Spleen (tissue), 11 donors: ENCODE measurements around the gene SOD1. TPM values are rescaled to one million over a fixed set of nuclear protein-coding genes. Genes with fewer than 3 reads are reported as not detected.

Experiments used
- DNase-seq: peaks from one replicate; pipeline ENCODE4 v3.0.0-alpha.2; 2020
- H3K27ac ChIP-seq, 8 donors: fragments of 200-600 bp; sonication (generic) in 7 of 8; 1 replicate in 4 of 8; 2 replicates in 4 of 8; pipeline versions ENCODE4 v1.5.0 to v1.8.0; 2016 to 2021; ENCODE audit warnings: inconsistent platforms in 4 of 8, mild to moderate bottlenecking in 4 of 8, moderate library complexity in 1 of 8
- H3K27me3 ChIP-seq, 7 donors: fragments of 200-600 bp; sonication (generic) in 6 of 7; replicated peaks in 1 of 7; 1 replicate in 4 of 7; 2 replicates in 3 of 7; pipeline versions ENCODE4 v1.5.0 to v1.8.0; 2016 to 2021; ENCODE audit warnings: inconsistent platforms in 3 of 7, mild to moderate bottlenecking in 1 of 7
- H3K36me3 ChIP-seq, 6 donors: fragments of 200-600 bp; sonication (generic) in 5 of 6; 1 replicate in 4 of 6; 2 replicates in 2 of 6; pipeline versions ENCODE4 v1.5.0 to v1.8.0; 2016 to 2021; ENCODE audit warnings: inconsistent platforms in 2 of 6
- H3K4me1 ChIP-seq, 6 donors: fragments of 200-600 bp; sonication (generic) in 5 of 6; 1 replicate in 3 of 6; 2 replicates in 3 of 6; pipeline versions ENCODE4 v1.5.0 to v1.8.0; 2016 to 2021; ENCODE audit warnings: inconsistent platforms in 3 of 6
- H3K4me3 ChIP-seq, 8 donors: fragments of 200-600 bp; sonication (generic) in 7 of 8; 1 replicate in 4 of 8; 2 replicates in 4 of 8; pipeline versions ENCODE4 v1.5.0 to v1.8.0; 2016 to 2021; ENCODE audit warnings: inconsistent platforms in 4 of 8, mild to moderate bottlenecking in 4 of 8, moderate library complexity in 2 of 8
- H3K9me3 ChIP-seq, 8 donors: fragments of 200-600 bp; sonication (generic) in 7 of 8; 1 replicate in 4 of 8; 2 replicates in 4 of 8; pipeline versions ENCODE4 v1.5.0 to v1.8.0; 2016 to 2021; ENCODE audit warnings: inconsistent platforms in 4 of 8
- CTCF ChIP-seq, 11 experiments: fragments of 200-600 bp in 7 of 11; fragments of 450-650 bp in 4 of 11; sonication (generic) in 4 of 11; IDR thresholded peaks in 8 of 11; conservative IDR thresholded peaks in 3 of 11; 1 replicate in 7 of 11; 2 replicates in 4 of 11; pipeline versions ENCODE4 v1.4.0 to v1.8.0; 2016 to 2021; ENCODE audit warnings: antibody characterized with exemption in 11 of 11, inconsistent platforms in 4 of 11, mild to moderate bottlenecking in 1 of 11
- POLR2A ChIP-seq, 3 donors: fragments of 450-650 bp; IDR thresholded peaks; one replicate each; pipeline ENCODE4 v1.5.1; 2017; ENCODE audit warnings: antibody characterized with exemption in 3 of 3, mild to moderate bottlenecking in 1 of 3
- POLR2AphosphoS5 ChIP-seq, 3 donors: sonication (generic); formaldehyde crosslinking; IDR thresholded peaks; one replicate each; pipeline ENCODE4 v1.5.1; 2017; ENCODE audit warnings: antibody characterized with exemption in 3 of 3
- WGBS, 5 donors: extraction: QIAGEN DNeasy Blood & Tissue Kit in 3 of 5; methylation state at CpG; one replicate each; pipeline versions ENCODE4 v1.1.5 to v1.1.7; 2013 to 2018; 5-methylcytosine and 5-hydroxymethylcytosine counted together
- intact Hi-C: fragments of 100-400 bp; cut with DNase I; formaldehyde crosslinking; loops from one replicate; pipeline ENCODE4 v1.15.0; 2023; ENCODE audit warnings: low total_unique reads
- polyA plus RNA-seq, 3 donors: library from polyadenylated mRNA; stranded (reverse); fragments of 200-250 nt; gene quantifications; one replicate each; pipeline ENCODE4 v1.2.1, GENCODE V29; 2013
- total RNA-seq, 7 donors: library from RNA; depleted of rRNA in 3 of 7; stranded (reverse); fragments of >200 nt in 3 of 7; fragmentation: NEBNext Ultra II Directional in 4 of 7; extraction: Animal tissue kit (Norgen Biotek cat#: 25700) in 4 of 7; gene quantifications; one replicate each; pipeline versions ENCODE4 v1.1.0 to v1.2.1, GENCODE V29; 2016 to 2021
- donor health status: healthy with polysubstance abuse.
- donor health status: DM: no; HTN: no; CAD: no; lungs with moderate emphysema.
- donor health status: DM: no; HTN: no; CAD: no.
- donor health status: Bipolar disorder and iron deficiency.
- donor health status: healthy.
- donor health status: DM: no; HTN: no; CAD: no.
- donor health status: DM: yes; HTN: yes; CAD: no.

SOD1 gene
- total and polyA plus RNA-seq, 10 donors, result 81.9 to 255 (median 128) TPM

GRCh38 chr21:31713115-31713514 is 53.6 kb downstream of the SOD1 start:
- 59 to 80% (median 71%) methylated on average over 3 of the region's 3 CpGs for WGBS, 5 donors
- intact Hi-C loops, result no loop called here
- DNase-seq, result no peak
- TF ChIP-seq POLR2AphosphoS5 (IDR thresholded peaks at IDR 0.05) (no peak), POLR2A (IDR thresholded peaks at IDR 0.05) (no peak), CTCF (IDR thresholded peaks at IDR 0.05 in 8 of 11, conservative IDR thresholded peaks at IDR 0.05 in 3 of 11) (no peak)
- Histone ChIP-seq H3K4me1 (peaks cover 9 to 98% (median 84%) of the 10 kb centered on the region in 6 donors), H3K36me3 (no peaks in the 10 kb centered on the region), H3K27ac (no peak overlapping the region), H3K9me3 (no peaks in the 10 kb centered on the region), H3K27me3 (no peaks in the 10 kb centered on the region), H3K4me3 (no peak overlapping the region)

- TF ChIP-seq CTCF (IDR thresholded peaks at IDR 0.05 in 8 of 11, conservative IDR thresholded peaks at IDR 0.05 in 3 of 11) (no peak), POLR2AphosphoS5 (IDR thresholded peaks at IDR 0.05) (no peak), POLR2A (IDR thresholded peaks at IDR 0.05) (no peak)
- peaks cover 9 to 98% (median 83%) of the 10 kb centered on the region in 6 donors for H3K4me1 ChIP-seq
- no peak for DNase-seq
- intact Hi-C loops, result no loop called here
- no peaks in the 10 kb centered on the region for H3K9me3 ChIP-seq
- no peak overlapping the region for H3K4me3 ChIP-seq
- H3K27ac ChIP-seq, result no peak overlapping the region
- no peaks in the 10 kb centered on the region for H3K27me3 ChIP-seq
- WGBS, 5 donors, result 62 to 79% (median 76%) methylated on average over 5 of the region's 5 CpGs
- H3K36me3 ChIP-seq, result no peaks in the 10 kb centered on the region
Measured at GRCh38 chr21:31713973-31714740, 54.7 kb downstream of the SOD1 start.

GRCh38 chr21:31714741-31715365 is 55.4 kb downstream of the SOD1 start:
- Histone ChIP-seq H3K27me3 (no peaks in the 10 kb centered on the region), H3K4me3 (no peak overlapping the region), H3K9me3 (no peaks in the 10 kb centered on the region), H3K27ac (no peak overlapping the region), H3K4me1 (peaks cover 7 to 98% (median 77%) of the 10 kb centered on the region in 6 donors), H3K36me3 (no peaks in the 10 kb centered on the region)
- 93 to 98% (median 95%) methylated on average over 5 of the region's 5 CpGs for WGBS, 5 donors
- intact Hi-C loops, result no loop called here
- TF ChIP-seq POLR2AphosphoS5 (IDR thresholded peaks at IDR 0.05), result no peak
- no peak for TF ChIP-seq CTCF (IDR thresholded peaks at IDR 0.05 in 8 of 11, conservative IDR thresholded peaks at IDR 0.05 in 3 of 11)
- TF ChIP-seq POLR2A (IDR thresholded peaks at IDR 0.05), result no peak
- DNase-seq, result no peak

GRCh38 chr21:31716106-31716505 is 56.6 kb downstream of the SOD1 start:
- Histone ChIP-seq H3K27me3 (no peaks in the 10 kb centered on the region), H3K4me1 (peaks cover 0 to 98% (median 76%) of the 10 kb centered on the region in 6 donors), H3K36me3 (no peaks in the 10 kb centered on the region), H3K4me3 (no peak overlapping the region), H3K27ac (no peak overlapping the region), H3K9me3 (no peaks in the 10 kb centered on the region)
- intact Hi-C loops, result no loop called here
- WGBS, 5 donors, result 84 to 90% (median 90%) methylated on average over 2 of the region's 2 CpGs
- DNase-seq, result no peak
- TF ChIP-seq CTCF (IDR thresholded peaks at IDR 0.05 in 8 of 11, conservative IDR thresholded peaks at IDR 0.05 in 3 of 11) (no peak), POLR2A (IDR thresholded peaks at IDR 0.05) (no peak), POLR2AphosphoS5 (IDR thresholded peaks at IDR 0.05) (no peak)
